Uterus (tissue), 4 donors: ENCODE data around the gene SANBR. TPM values are rescaled to one million over a fixed set of nuclear protein-coding genes. Genes with fewer than 3 reads are reported as not detected.

Experiments used
- DNase-seq, 2 donors: peaks; one replicate each; pipeline ENCODE4 v3.0.0-alpha.2; 2019 to 2020
- H3K27ac ChIP-seq, 2 donors: fragments of 200-600 bp; sonication (generic); 1 replicate in 1 of 2; 2 replicates in 1 of 2; pipeline ENCODE4 v1.5.1; 2016 to 2018
- H3K27me3 ChIP-seq, 2 donors: fragments of 200-600 bp; sonication (generic); one replicate each; pipeline ENCODE4 v1.5.1; 2018 to 2019; ENCODE audit warnings: control low read depth in 1 of 2
- H3K36me3 ChIP-seq, 2 donors: fragments of 200-600 bp; sonication (generic); one replicate each; pipeline ENCODE4 v1.5.1; 2019; ENCODE audit warnings: control low read depth in 1 of 2
- H3K4me1 ChIP-seq, 2 donors: fragments of 200-600 bp; sonication (generic); one replicate each; pipeline ENCODE4 v1.5.1; 2018 to 2019; ENCODE audit warnings: control low read depth in 1 of 2
- H3K4me3 ChIP-seq, 2 donors: fragments of 200-600 bp; sonication (generic); 1 replicate in 1 of 2; 2 replicates in 1 of 2; pipeline ENCODE4 v1.5.1; 2018 to 2019; ENCODE audit warnings: mild to moderate bottlenecking in 1 of 2
- H3K9me3 ChIP-seq, 2 donors: fragments of 200-600 bp; sonication (generic); one replicate each; pipeline ENCODE4 v1.5.1; 2019; ENCODE audit warnings: control low read depth in 1 of 2
- CTCF ChIP-seq, 4 experiments: fragments of 200-600 bp in 2 of 4; fragments of 450-650 bp in 2 of 4; sonication (generic) in 2 of 4; IDR thresholded peaks; one replicate each; pipeline ENCODE4 v1.5.1; 2016 to 2019; ENCODE audit warnings: antibody characterized with exemption in 4 of 4, mild to moderate bottlenecking in 2 of 4, moderate library complexity in 1 of 4
- POLR2A ChIP-seq, 2 donors: fragments of 450-650 bp; IDR thresholded peaks; one replicate each; pipeline ENCODE4 v1.6.1; 2016; ENCODE audit warnings: antibody characterized with exemption in 2 of 2, mild to moderate bottlenecking in 1 of 2, moderate library complexity in 1 of 2
- intact Hi-C: fragments of 100-400 bp; cut with DNase I; formaldehyde crosslinking; loops from one replicate; pipeline ENCODE4 v1.15.1; 2023; ENCODE audit warnings: low total_unique reads
- total RNA-seq, 4 donors: library from RNA; depleted of rRNA in 3 of 4; stranded (reverse); fragments of >200 nt in 3 of 4; gene quantifications; one replicate each; pipeline versions ENCODE4 v1.1.0 to v1.2.4, GENCODE V29; 2014 to 2023
- donor health status: DM: yes; HTN: yes; CAD: no.

Gene SANBR
- total RNA-seq, 4 donors from 2014 or later, result 5.6 to 28.1 (median 8.5) TPM

GRCh38 chr2:61085883-61086282 lies 20.2 kb downstream of the SANBR start:
- TF ChIP-seq POLR2A (IDR thresholded peaks at IDR 0.05) (no peak), CTCF (IDR thresholded peaks at IDR 0.05) (no peak)
- intact Hi-C loops, result no loop called here
- Histone ChIP-seq H3K27ac (no peak overlapping the region), H3K27me3 (no peaks in the 10 kb centered on the region), H3K4me3 (no peak overlapping the region), H3K4me1 (no peaks in the 10 kb centered on the region), H3K36me3 (no peaks in the 10 kb centered on the region), H3K9me3 (no peaks in the 10 kb centered on the region)
- DNase-seq, result no peak

GRCh38 chr2:61089797-61090196 lies 24.1 kb downstream of the SANBR start:
- Histone ChIP-seq H3K36me3 (no peaks in the 10 kb centered on the region), H3K27ac (no peak overlapping the region), H3K9me3 (no peaks in the 10 kb centered on the region), H3K4me1 (no peaks in the 10 kb centered on the region), H3K4me3 (no peak overlapping the region), H3K27me3 (no peaks in the 10 kb centered on the region)
- intact Hi-C loops, result no loop called here
- DNase-seq, result no peak
- TF ChIP-seq CTCF (IDR thresholded peaks at IDR 0.05) (no peak), POLR2A (IDR thresholded peaks at IDR 0.05) (no peak)

- intact Hi-C loops, result no loop called here
Measured at GRCh38 chr2:61090386-61090921, 24.8 kb downstream of the SANBR start.

GRCh38 chr2:61091485-61091884 lies 25.8 kb downstream of the SANBR start:
- no peaks in the 10 kb centered on the region for H3K27me3 ChIP-seq
- no peak overlapping the region for H3K4me3 ChIP-seq
- TF ChIP-seq POLR2A (IDR thresholded peaks at IDR 0.05) (no peak), CTCF (IDR thresholded peaks at IDR 0.05) (no peak)
- no peak for DNase-seq
- H3K4me1 ChIP-seq, result no peaks in the 10 kb centered on the region
- no peaks in the 10 kb centered on the region for H3K9me3 ChIP-seq
- intact Hi-C loops, result no loop called here
- no peak overlapping the region for H3K27ac ChIP-seq
- H3K36me3 ChIP-seq, result no peaks in the 10 kb centered on the region

More at GRCh38 chr2:61090386-61090921, 24.8 kb downstream of the SANBR start:
- Histone ChIP-seq H3K9me3 (no peaks in the 10 kb centered on the region), H3K36me3 (no peaks in the 10 kb centered on the region), H3K27ac (no peak overlapping the region), H3K4me3 (no peak overlapping the region), H3K4me1 (no peaks in the 10 kb centered on the region), H3K27me3 (no peaks in the 10 kb centered on the region)
- no peak for TF ChIP-seq POLR2A (IDR thresholded peaks at IDR 0.05)
- TF ChIP-seq CTCF (IDR thresholded peaks at IDR 0.05), result no peak
- DNase-seq, result no peak

- H3K27me3 ChIP-seq, result no peaks in the 10 kb centered on the region
- H3K27ac ChIP-seq, result no peak overlapping the region
- no peak for DNase-seq
- H3K4me1 ChIP-seq, result no peaks in the 10 kb centered on the region
- H3K9me3 ChIP-seq, result no peaks in the 10 kb centered on the region
- no peaks in the 10 kb centered on the region for H3K36me3 ChIP-seq
- no peak overlapping the region for H3K4me3 ChIP-seq
- intact Hi-C loops, result no loop called here
- TF ChIP-seq POLR2A (IDR thresholded peaks at IDR 0.05), result no peak
- TF ChIP-seq CTCF (IDR thresholded peaks at IDR 0.05), result no peak
Measured at GRCh38 chr2:61096438-61096837, 30.8 kb downstream of the SANBR start.
